H9 (cell line): ENCODE data around the gene XAGE1A. TPM values are rescaled to one million over a fixed set of nuclear protein-coding genes. Genes with fewer than 3 reads are reported as not detected.
"Not testable (repeated sequence)": the region's sequence is repeated elsewhere in the genome, so short reads cannot be mapped to it uniquely, and the experiment has no call there.

ENCODE experiments used
- DNase-seq: peaks from one replicate; pipeline ENCODE4 v3.0.0-alpha.2; 2017
- H2AFZ ChIP-seq: one replicate; pipeline ENCODE4 v1.6.1; 2013; ENCODE audit warnings: mild to moderate bottlenecking, low read length, control low read depth, moderate library complexity
- H2AK5ac ChIP-seq: 2 replicates; pipeline ENCODE4 v1.6.1; 2013; ENCODE audit warnings: low read length, control low read depth, mixed read lengths; ENCODE audit not compliant: insufficient read length
- H2BK120ac ChIP-seq: one replicate; pipeline ENCODE4 v1.6.1; 2013; ENCODE audit warnings: low read depth, mild to moderate bottlenecking, low read length, control low read depth, inconsistent platforms; ENCODE audit not compliant: poor library complexity, severe bottlenecking
- H2BK12ac ChIP-seq: 2 replicates; pipeline ENCODE4 v1.6.1; 2013; ENCODE audit warnings: low read length, control low read depth, mixed read lengths, low read depth; ENCODE audit not compliant: insufficient read length
- H2BK15ac ChIP-seq: 2 replicates; pipeline ENCODE4 v1.6.1; 2013; ENCODE audit warnings: low read depth, low read length, control low read depth
- H2BK20ac ChIP-seq: one replicate; pipeline ENCODE4 v1.6.1; 2013; ENCODE audit warnings: low read depth, mild to moderate bottlenecking, low read length, control low read depth, inconsistent platforms; ENCODE audit not compliant: poor library complexity, severe bottlenecking
- H2BK5ac ChIP-seq: 2 replicates; pipeline ENCODE4 v1.6.1; 2013; ENCODE audit warnings: low read length, control low read depth, mixed read lengths; ENCODE audit not compliant: insufficient read length
- H3K14ac ChIP-seq: 2 replicates; pipeline ENCODE4 v1.6.1; 2013; ENCODE audit warnings: low read length, control low read depth; ENCODE audit not compliant: insufficient read depth
- H3K18ac ChIP-seq: 2 replicates; pipeline ENCODE4 v1.6.1; 2013; ENCODE audit warnings: low read depth, mild to moderate bottlenecking, mixed read lengths, low read length, control low read depth; ENCODE audit not compliant: insufficient read length
- H3K23ac ChIP-seq: 2 replicates; pipeline ENCODE4 v1.6.1; 2013; ENCODE audit warnings: low read length, control low read depth, mixed read lengths, low read depth; ENCODE audit not compliant: insufficient read length
- H3K23me2 ChIP-seq: 2 replicates; pipeline ENCODE4 v1.6.1; 2013; ENCODE audit warnings: low read depth, mild to moderate bottlenecking, mixed read lengths, low read length, control low read depth; ENCODE audit not compliant: insufficient read length, poor library complexity, severe bottlenecking
- H3K27ac ChIP-seq: 2 replicates; pipeline ENCODE4 v1.5.1; 2013; ENCODE audit warnings: low read length, control low read depth, mixed read lengths, low read depth; ENCODE audit not compliant: insufficient read length
- H3K27me3 ChIP-seq: 2 replicates; pipeline ENCODE4 v1.6.1; 2013; ENCODE audit warnings: low read length, control low read depth, inconsistent platforms; ENCODE audit not compliant: insufficient read depth
- H3K4ac ChIP-seq: 2 replicates; pipeline ENCODE4 v1.6.1; 2013; ENCODE audit warnings: low read depth, mild to moderate bottlenecking, control low read depth, inconsistent platforms, low read length, moderate library complexity
- H3K4me1 ChIP-seq: 2 replicates; pipeline ENCODE4 v1.6.1; 2013; ENCODE audit warnings: low read length, control low read depth, inconsistent platforms; ENCODE audit not compliant: insufficient read depth
- H3K4me2 ChIP-seq: 2 replicates; pipeline ENCODE4 v1.6.1; 2013; ENCODE audit warnings: low read length, control low read depth, mixed read lengths; ENCODE audit not compliant: insufficient read length, insufficient read depth
- H3K56ac ChIP-seq: 2 replicates; pipeline ENCODE4 v1.6.1; 2013; ENCODE audit warnings: low read depth, mild to moderate bottlenecking, mixed read lengths, low read length, control low read depth; ENCODE audit not compliant: insufficient read length
- H3K79me1 ChIP-seq: 2 replicates; pipeline ENCODE4 v1.6.1; 2013; ENCODE audit warnings: low read depth, mild to moderate bottlenecking, moderate library complexity, low read length, control low read depth, inconsistent platforms; ENCODE audit not compliant: insufficient read depth, poor library complexity, severe bottlenecking
- H3K79me2 ChIP-seq: 2 replicates; pipeline ENCODE4 v1.6.1; 2013; ENCODE audit warnings: low read length, control low read depth, inconsistent platforms; ENCODE audit not compliant: insufficient read depth
- H3K9ac ChIP-seq: 2 replicates; pipeline ENCODE4 v1.6.1; 2013; ENCODE audit warnings: low read length, control low read depth, mixed read lengths; ENCODE audit not compliant: insufficient read length; ENCODE audit errors: extremely low read depth
- H3K9me3 ChIP-seq: one replicate; pipeline ENCODE4 v1.6.1; 2013; ENCODE audit warnings: low read depth, low read length, inconsistent platforms; ENCODE audit not compliant: control insufficient read depth
- H3T11ph ChIP-seq: one replicate; pipeline ENCODE4 v1.6.1; 2013; ENCODE audit warnings: mild to moderate bottlenecking, low read length, control low read depth, inconsistent platforms
- H4K20me1 ChIP-seq: one replicate; pipeline ENCODE4 v1.6.1; 2013; ENCODE audit not compliant: control insufficient read depth, insufficient read length, insufficient read depth
- H4K5ac ChIP-seq: 2 replicates; pipeline ENCODE4 v1.6.1; 2013; ENCODE audit warnings: low read depth, mild to moderate bottlenecking, mixed read lengths, low read length, control low read depth; ENCODE audit not compliant: insufficient read length
- H4K8ac ChIP-seq: replicated peaks from 2 replicates; pipeline ENCODE4 v1.6.1; 2013; ENCODE audit warnings: low read length, control low read depth, mixed read lengths, low read depth; ENCODE audit not compliant: insufficient read length
- H4K91ac ChIP-seq: 2 replicates; pipeline ENCODE4 v1.6.1; 2013; ENCODE audit warnings: low read depth, mild to moderate bottlenecking, moderate library complexity, mixed read lengths, low read length, control low read depth; ENCODE audit not compliant: insufficient read length
- H3K27ac Mint-ChIP-seq, 3 experiments: 2 replicates in 2 of 3; 3 replicates in 1 of 3; pipeline ENCODE4 v1.8.0; 2020 to 2021; ENCODE audit warnings: mixed read lengths in 3 of 3, mild to moderate bottlenecking in 1 of 3, moderate library complexity in 1 of 3
- H3K27me3 Mint-ChIP-seq: 2 replicates; pipeline ENCODE4 v1.8.0; 2021; ENCODE audit warnings: low read depth, mild to moderate bottlenecking, moderate library complexity, mixed read lengths
- H3K36me3 Mint-ChIP-seq, 3 experiments: 2 replicates in 2 of 3; 3 replicates in 1 of 3; pipeline ENCODE4 v1.8.0; 2020 to 2021; ENCODE audit warnings: low read depth in 3 of 3, mixed read lengths in 3 of 3; ENCODE audit not compliant: insufficient read depth in 1 of 3
- H3K4me1 Mint-ChIP-seq, 2 experiments: 2 replicates each; pipeline ENCODE4 v1.8.0; 2020; ENCODE audit warnings: mixed read lengths in 2 of 2
- H3K4me3 Mint-ChIP-seq, 2 experiments: 2 replicates in 1 of 2; 3 replicates in 1 of 2; pipeline ENCODE4 v1.8.0; 2020 to 2021; ENCODE audit warnings: mild to moderate bottlenecking in 2 of 2, mixed read lengths in 2 of 2, moderate library complexity in 1 of 2
- H3K9me3 Mint-ChIP-seq, 2 experiments: 2 replicates in 1 of 2; 3 replicates in 1 of 2; pipeline ENCODE4 v1.8.0; 2020; ENCODE audit warnings: mild to moderate bottlenecking in 2 of 2, mixed read lengths in 2 of 2, moderate library complexity in 1 of 2
- WGBS: extraction: QIAGEN DNeasy Blood & Tissue Kit; methylation state at CpG from one replicate; pipeline ENCODE4 v1.1.7; 2013; ENCODE audit warnings: missing lambda C conversion rate, low lambda C conversion rate, mixed read lengths; ENCODE audit not compliant: insufficient read length; ENCODE audit errors: extremely low coverage; 5-methylcytosine and 5-hydroxymethylcytosine counted together
- total RNA-seq: library from RNA; stranded (reverse); gene quantifications from 2 replicates; pipeline ENCODE4 v1.2.1, GENCODE V29; 2021

Gene XAGE1A
- total RNA-seq, 1 experiment from 2014 or later, result not detected

DNA sequence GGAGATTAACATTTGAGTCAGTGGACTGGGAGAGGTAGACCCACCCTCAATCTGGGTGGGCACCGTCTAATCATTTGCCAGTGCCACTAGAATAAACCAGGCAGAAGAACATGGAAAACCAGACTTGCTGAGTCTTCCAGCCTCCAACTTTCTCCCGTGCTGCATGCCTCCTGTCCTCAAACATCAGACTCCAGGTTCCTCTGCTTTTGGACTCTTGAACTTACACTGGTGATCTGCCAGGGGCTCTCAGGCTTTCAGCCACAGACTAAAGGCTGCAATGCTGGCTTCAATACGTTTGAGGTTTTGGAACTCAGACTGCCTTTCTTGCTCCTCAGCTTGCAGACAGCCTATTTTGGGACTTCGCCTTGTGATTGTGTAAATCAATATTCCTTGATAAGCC is 45.4 kb downstream of the XAGE1A start:
- H3T11ph ChIP-seq, H3K27ac ChIP-seq, H3K4me1 ChIP-seq, H4K20me1 ChIP-seq, H3K23me2 ChIP-seq, H3K4me1 Mint-ChIP-seq, H3K9ac ChIP-seq, H4K91ac ChIP-seq, H4K8ac ChIP-seq, H3K79me1 ChIP-seq, H3K56ac ChIP-seq, H3K4me3 Mint-ChIP-seq, H2AFZ ChIP-seq, H3K27me3 ChIP-seq, H3K18ac ChIP-seq, DNase-seq, H3K4me2 ChIP-seq, H4K5ac ChIP-seq, H2BK15ac ChIP-seq, H3K79me2 ChIP-seq, H3K4ac ChIP-seq, H2BK20ac ChIP-seq, H2BK120ac ChIP-seq, H2BK12ac ChIP-seq, H3K14ac ChIP-seq, H3K27ac Mint-ChIP-seq, H2BK5ac ChIP-seq, H2AK5ac ChIP-seq, H3K23ac ChIP-seq, H3K27me3 Mint-ChIP-seq, H3K36me3 Mint-ChIP-seq: not testable (repeated sequence)
- no CpG with 5 or more reads among the region's 4 CpGs for WGBS
- H3K9me3 ChIP-seq, result peaks cover 26% of the 10 kb centered on the region
- H3K9me3 Mint-ChIP-seq, result peaks cover 48 to 49% of the 10 kb centered on the region in 2 experiments
